Central memory CD4-positive, alpha-beta T cell (primary cell): ENCODE data around the gene DPYSL5.

ENCODE experiments used
- DNase-seq: peaks from one replicate; pipeline ENCODE4 v3.0.0; 2022

DPYSL5 gene

GRCh38 chr2:26970244-26970927, 122.5 kb downstream of the DPYSL5 start, which contains the start of gene MAPRE3:
TSS of gene MAPRE3 (plus strand) at chr2:26970637. CDS start at chr2:27022219, 51,582 bp downstream.
- peak; percentile 85 for DNase-seq

GRCh38 chr2:26970928-26971627, 123.1 kb downstream of the DPYSL5 start:
- no peak for DNase-seq

GRCh38 chr2:26971911-26972786, 124.2 kb downstream of the DPYSL5 start:
- DNase-seq: no peak

- no peak for DNase-seq
Observed at GRCh38 chr2:26974352-26974751, 126.4 kb downstream of the DPYSL5 start.

GRCh38 chr2:26975102-26975501, 127.2 kb downstream of the DPYSL5 start:
- no peak for DNase-seq

GRCh38 chr2:26975656-26976055, 127.7 kb downstream of the DPYSL5 start:
- DNase-seq: no peak

- no peak for DNase-seq
Observed at GRCh38 chr2:26976237-26976636, 128.3 kb downstream of the DPYSL5 start.

GRCh38 chr2:26977012-26977411, 129.1 kb downstream of the DPYSL5 start:
- DNase-seq: no peak

- no peak for DNase-seq
Observed at GRCh38 chr2:26978061-26978596, 130.2 kb downstream of the DPYSL5 start.

GRCh38 chr2:26979741-26980140, 131.8 kb downstream of the DPYSL5 start:
- no peak for DNase-seq

- no peak for DNase-seq
Observed at GRCh38 chr2:26980971-26981370, 133.0 kb downstream of the DPYSL5 start.

- no peak for DNase-seq
Observed at GRCh38 chr2:26982102-26982742, 134.3 kb downstream of the DPYSL5 start.

GRCh38 chr2:26983746-26984145, 135.8 kb downstream of the DPYSL5 start:
- DNase-seq: no peak

- no peak for DNase-seq
Observed at GRCh38 chr2:26985807-26986206, 137.9 kb downstream of the DPYSL5 start.

- no peak for DNase-seq
Observed at GRCh38 chr2:26986576-26986975, 138.6 kb downstream of the DPYSL5 start.

- no peak for DNase-seq
Observed at GRCh38 chr2:26988058-26988860, 140.3 kb downstream of the DPYSL5 start.

GRCh38 chr2:26989156-26989555, 141.2 kb downstream of the DPYSL5 start:
- DNase-seq: no peak

GRCh38 chr2:26991717-26992116, 143.8 kb downstream of the DPYSL5 start:
- no peak for DNase-seq

GRCh38 chr2:26993768-26994167, 145.8 kb downstream of the DPYSL5 start:
- no peak for DNase-seq

GRCh38 chr2:26994983-26995382, 147.1 kb downstream of the DPYSL5 start:
- DNase-seq: no peak

- DNase-seq: no peak
Observed at GRCh38 chr2:26997394-26997793, 149.5 kb downstream of the DPYSL5 start.

- no peak for DNase-seq
Observed at GRCh38 chr2:26998323-26998722, 150.4 kb downstream of the DPYSL5 start.
